WTC11 (cell line): ENCODE data around the gene TBC1D22A.

Experiments
- CREB1 ChIP-seq: sonication (generic); formaldehyde crosslinking; IDR thresholded peaks from 2 replicates; pipeline ENCODE4 v1.8.0; 2023; ENCODE audit warnings: mild to moderate bottlenecking, missing genetic modification reagents
- CTCF ChIP-seq: fragments of 200-600 bp; IDR thresholded peaks from 2 replicates; pipeline ENCODE4 v1.8.0; 2022; ENCODE audit warnings: antibody characterized with exemption
- TEAD4 ChIP-seq: sonication (generic); formaldehyde crosslinking; IDR thresholded peaks from 2 replicates; pipeline ENCODE4 v1.8.0; 2022; ENCODE audit warnings: mild to moderate bottlenecking, missing genetic modification reagents
- ZNF416 ChIP-seq: fragments of 250-450 bp; sonication (Bioruptor Pico); IDR thresholded peaks from 2 replicates; pipeline ENCODE4 v1.9.0; 2021; ENCODE audit warnings: mild to moderate bottlenecking, inconsistent platforms

DNA sequence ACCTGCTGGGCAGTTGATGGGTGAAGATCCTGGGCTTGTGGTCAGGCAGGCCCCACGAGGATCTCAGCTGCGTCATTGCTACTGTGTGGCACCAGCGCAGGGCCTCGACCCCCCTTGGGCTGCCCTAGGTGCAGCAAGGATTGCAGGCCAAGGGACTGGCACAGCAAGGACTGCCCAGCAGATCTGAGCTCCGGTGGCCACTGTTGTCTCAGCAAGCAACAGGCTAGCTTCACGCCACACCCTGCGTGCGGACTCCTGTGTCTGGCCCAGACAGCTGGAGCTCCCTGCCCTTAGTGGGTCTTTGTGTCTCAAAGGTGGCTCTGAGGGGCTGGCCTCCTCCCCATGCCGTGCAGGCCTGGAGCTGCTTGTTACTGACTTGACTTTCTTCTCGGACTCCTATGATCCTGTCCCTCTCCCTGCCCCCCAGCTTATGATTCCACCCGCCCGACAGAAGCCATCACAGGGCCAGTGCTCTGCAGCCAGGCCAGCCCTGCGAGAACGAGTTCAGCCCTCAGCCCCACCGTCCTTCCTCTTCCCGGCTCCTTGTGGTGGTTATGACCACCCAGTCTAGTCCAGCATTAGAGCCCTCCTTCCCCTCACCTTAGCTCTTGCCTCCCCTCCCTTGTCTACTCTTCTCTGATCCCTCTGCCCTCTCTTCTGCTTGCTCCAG, 295.6 kb downstream of the TBC1D22A start:
- TF ChIP-seq CTCF: no peak
- no peak for TF ChIP-seq ZNF416 (CRISPR knock-in tag)
- no peak for TF ChIP-seq CREB1 (CRISPR knock-in tag)
- TF ChIP-seq TEAD4 (CRISPR knock-in tag): no peak
